Right lobe of liver (tissue), 6 donors: ENCODE data around the gene MADCAM1. TPM values are rescaled to one million over a fixed set of nuclear protein-coding genes. Genes with fewer than 3 reads are reported as not detected.

Experiments used
- ATAC-seq, 4 donors: fragments of 200-7000 bp; cut with Tn5 transposase; one replicate each; pipeline ENCODE4 v1.9.1; 2020; ENCODE audit warnings: mild to moderate bottlenecking in 4 of 4, moderate library complexity in 4 of 4
- DNase-seq, 3 donors: peaks; one replicate each; pipeline ENCODE4 v3.0.0-alpha.2; 2020
- H3K27ac ChIP-seq, 3 donors: fragments of 200-600 bp; one replicate each; pipeline ENCODE4 v1.8.0; 2022
- H3K27me3 ChIP-seq, 2 donors: fragments of 200-600 bp; one replicate each; pipeline ENCODE4 v1.8.0; 2022
- H3K36me3 ChIP-seq, 4 donors: fragments of 200-600 bp; sonication (generic) in 1 of 4; one replicate each; pipeline versions ENCODE4 v1.5.1 to v1.8.0; 2017 to 2022; ENCODE audit warnings: control low read depth in 1 of 4
- H3K4me1 ChIP-seq, 4 donors: fragments of 200-600 bp; sonication (generic) in 1 of 4; one replicate each; pipeline versions ENCODE4 v1.5.1 to v1.8.0; 2017 to 2022; ENCODE audit warnings: control low read depth in 1 of 4
- H3K4me3 ChIP-seq, 3 donors: fragments of 200-600 bp; one replicate each; pipeline ENCODE4 v1.8.0; 2022
- H3K9me3 ChIP-seq, 4 donors: fragments of 200-600 bp; sonication (generic) in 1 of 4; one replicate each; pipeline versions ENCODE4 v1.5.1 to v1.8.0; 2017 to 2022; ENCODE audit warnings: control low read depth in 1 of 4
- POLR2A ChIP-seq: fragments of 450-650 bp; IDR thresholded peaks from one replicate; pipeline ENCODE4 v1.6.1; 2017; ENCODE audit warnings: antibody characterized with exemption, mild to moderate bottlenecking
- WGBS: methylation state at CpG from one replicate; pipeline ENCODE4 v1.1.6; 2018; ENCODE audit warnings: low coverage, low lambda C conversion rate; ENCODE audit not compliant: insufficient coverage; ENCODE audit errors: missing lambda C conversion rate; 5-methylcytosine and 5-hydroxymethylcytosine counted together
- intact Hi-C, 2 donors: fragments of 100-400 bp; cut with DNase I; formaldehyde crosslinking; loops; one replicate each; pipeline versions ENCODE4 v1.11.2 to v1.14.1; 2022
- total RNA-seq, 6 experiments: library from RNA; depleted of rRNA in 2 of 6; stranded (reverse); fragments of >200 nt in 2 of 6; fragmentation: NEBNext Ultra II Directional in 3 of 6; extraction: Animal tissue kit (Norgen Biotek cat#: 25700) in 3 of 6; gene quantifications; one replicate each; pipeline versions ENCODE4 v1.1.0 to v1.2.4, GENCODE V29; 2016 to 2023
- TF ChIP-seq, protein P1 (sequence below), 4 donors: fragments of 200-600 bp in 3 of 4; fragments of 450-650 bp in 1 of 4; IDR thresholded peaks; one replicate each; pipeline versions ENCODE4 v1.5.1 to v1.8.0; 2016 to 2022; ENCODE audit warnings: antibody characterized with exemption in 4 of 4, mild to moderate bottlenecking in 2 of 4
- donor health status: DM: no; HTN: yes; CAD: no.
- donor health status: DM: no; HTN: no; CAD: no.
- donor health status: DM: no; HTN: no; CAD: no.
- donor health status: DM: no; HTN: yes; CAD: no.
- donor health status: DM: no; HTN: yes; CAD: no.

The MADCAM1 gene
- total RNA-seq, 6 experiments from 2014 or later, result 0.11 to 0.69 (median 0.31) TPM

DNA sequence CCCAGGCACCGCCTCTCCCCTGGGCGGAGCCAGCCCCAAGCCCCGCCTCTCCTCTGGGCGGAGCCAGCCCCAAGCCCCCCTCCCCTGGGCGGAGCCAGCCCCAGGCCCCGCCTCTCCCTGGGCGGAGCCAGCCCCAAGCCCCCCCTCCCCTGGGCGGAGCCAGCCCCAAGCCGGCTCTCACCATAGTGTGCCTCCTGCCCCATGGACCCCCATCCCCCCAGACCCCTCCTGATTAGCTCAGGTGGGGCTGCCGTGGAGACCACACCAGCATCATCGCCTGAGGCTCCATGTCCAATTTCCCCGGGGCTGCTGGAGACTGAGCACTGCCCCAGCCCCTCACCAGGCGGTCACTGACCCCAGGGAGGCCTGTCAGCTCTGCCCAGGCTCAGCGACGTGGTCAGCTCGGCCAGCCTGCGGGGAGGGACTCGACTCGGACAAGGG, 4.2 kb upstream of the MADCAM1 start:
- Histone ChIP-seq H3K36me3 (no peaks in the 10 kb centered on the region), H3K9me3 (no peaks in the 10 kb centered on the region), H3K27me3 (no peaks in the 10 kb centered on the region), H3K4me1 (peaks cover 0 to 9% (median 0%) of the 10 kb centered on the region in 4 donors), H3K4me3 (no peak overlapping the region), H3K27ac (no peak overlapping the region)
- no peak for DNase-seq
- intact Hi-C loops, result no loop called here
- no peak for ATAC-seq
- WGBS, result 80% methylated on average over 2 of the region's 19 CpGs
- TF ChIP-seq, protein P1, sequence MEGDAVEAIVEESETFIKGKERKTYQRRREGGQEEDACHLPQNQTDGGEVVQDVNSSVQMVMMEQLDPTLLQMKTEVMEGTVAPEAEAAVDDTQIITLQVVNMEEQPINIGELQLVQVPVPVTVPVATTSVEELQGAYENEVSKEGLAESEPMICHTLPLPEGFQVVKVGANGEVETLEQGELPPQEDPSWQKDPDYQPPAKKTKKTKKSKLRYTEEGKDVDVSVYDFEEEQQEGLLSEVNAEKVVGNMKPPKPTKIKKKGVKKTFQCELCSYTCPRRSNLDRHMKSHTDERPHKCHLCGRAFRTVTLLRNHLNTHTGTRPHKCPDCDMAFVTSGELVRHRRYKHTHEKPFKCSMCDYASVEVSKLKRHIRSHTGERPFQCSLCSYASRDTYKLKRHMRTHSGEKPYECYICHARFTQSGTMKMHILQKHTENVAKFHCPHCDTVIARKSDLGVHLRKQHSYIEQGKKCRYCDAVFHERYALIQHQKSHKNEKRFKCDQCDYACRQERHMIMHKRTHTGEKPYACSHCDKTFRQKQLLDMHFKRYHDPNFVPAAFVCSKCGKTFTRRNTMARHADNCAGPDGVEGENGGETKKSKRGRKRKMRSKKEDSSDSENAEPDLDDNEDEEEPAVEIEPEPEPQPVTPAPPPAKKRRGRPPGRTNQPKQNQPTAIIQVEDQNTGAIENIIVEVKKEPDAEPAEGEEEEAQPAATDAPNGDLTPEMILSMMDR (IDR thresholded peaks at IDR 0.05), result no peak
- TF ChIP-seq POLR2A, result no peak

DNA sequence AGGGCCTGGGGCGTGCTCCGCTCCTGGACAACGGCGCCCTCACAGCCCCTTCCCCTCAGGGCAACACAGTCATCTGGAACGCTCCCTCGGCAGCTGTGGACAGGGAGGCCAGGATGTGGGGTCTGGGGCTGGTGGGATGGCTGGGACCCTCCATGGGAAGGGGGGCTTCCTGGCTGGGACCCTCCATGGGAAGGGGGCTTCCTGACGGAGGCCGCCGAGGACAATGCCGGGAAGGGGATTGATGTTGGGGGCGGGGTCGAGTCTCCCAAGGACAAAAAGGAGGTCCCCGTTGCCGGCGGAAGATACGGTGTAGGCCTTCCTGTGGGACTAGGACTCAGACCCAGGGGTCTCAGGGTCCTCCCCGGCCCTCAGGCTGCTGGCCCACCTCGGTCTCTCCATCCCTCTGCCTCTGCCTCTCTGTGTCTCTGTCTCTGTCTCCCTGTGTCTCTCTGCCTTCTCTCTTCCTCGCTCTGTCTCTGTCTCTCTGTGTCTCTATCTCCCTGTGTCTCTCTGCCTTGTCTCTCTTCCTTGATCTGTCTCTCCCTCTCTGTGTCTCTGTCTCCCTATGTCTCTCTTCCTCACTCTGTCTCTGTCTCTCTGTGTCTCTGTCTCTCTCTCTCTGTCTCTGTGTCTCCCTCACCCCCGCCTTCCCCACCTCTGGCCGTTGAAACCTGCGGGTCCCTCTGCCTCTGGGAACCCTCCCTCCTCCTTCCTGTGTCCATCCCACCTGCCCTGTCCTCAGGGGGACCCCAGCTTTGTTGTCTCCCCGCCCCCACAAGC, 2.7 kb upstream of the MADCAM1 start:
- no peak for DNase-seq
- Histone ChIP-seq H3K36me3 (no peaks in the 10 kb centered on the region), H3K27me3 (no peaks in the 10 kb centered on the region), H3K9me3 (no peaks in the 10 kb centered on the region), H3K27ac (no peak overlapping the region), H3K4me1 (peaks cover 0 to 9% (median 0%) of the 10 kb centered on the region in 4 donors), H3K4me3 (no peak overlapping the region)
- TF ChIP-seq POLR2A, result no peak
- TF ChIP-seq, protein P1 (IDR thresholded peaks at IDR 0.05), result no peak
- 60% methylated on average over 7 of the region's 23 CpGs for WGBS
- no peak for ATAC-seq
- intact Hi-C loops, result no loop called here

DNA sequence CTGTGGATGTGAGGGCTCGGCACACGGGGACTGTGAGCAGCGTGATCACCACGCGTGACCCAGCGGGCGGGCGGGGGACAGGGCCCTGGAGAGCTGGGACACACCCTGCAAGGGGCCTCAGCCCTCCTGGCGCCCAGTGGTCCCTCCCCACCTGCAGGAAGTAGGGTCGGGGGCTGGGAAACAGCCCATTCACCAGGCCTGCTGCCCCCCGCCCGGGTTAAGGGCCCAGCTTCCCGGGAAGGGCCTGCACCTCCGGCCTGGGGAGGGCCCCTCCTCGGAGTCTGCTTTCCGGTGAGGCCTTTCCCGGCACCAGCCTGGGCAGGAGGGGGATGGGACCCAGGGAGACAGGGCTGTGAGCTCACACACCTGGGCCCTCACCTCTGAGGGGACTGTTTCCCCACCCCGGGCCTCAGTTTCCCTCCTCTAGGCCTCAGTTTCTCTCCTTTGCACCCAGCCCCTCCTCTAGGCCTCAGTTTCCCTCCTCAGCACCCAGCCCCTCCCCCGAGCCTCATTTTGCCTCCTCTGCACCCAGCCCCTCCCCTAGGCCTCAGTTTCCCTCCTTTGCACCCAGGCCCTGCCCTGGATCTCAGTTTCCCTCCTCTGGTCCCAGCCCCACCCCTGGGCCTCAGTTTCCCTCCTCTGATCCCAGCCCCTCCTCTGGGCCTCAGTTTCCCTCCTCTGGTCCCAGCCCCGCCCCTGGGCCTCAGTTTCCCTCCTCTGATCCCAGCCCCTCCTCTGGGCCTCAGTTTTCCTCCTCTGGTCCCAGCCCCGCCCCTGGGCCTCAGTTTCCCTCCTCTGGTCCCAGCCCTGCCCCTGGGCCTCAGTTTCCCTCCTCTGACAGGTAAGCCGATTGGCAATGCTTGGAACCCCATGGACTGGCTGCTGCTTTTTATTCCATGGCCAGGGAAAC, 1.9 kb upstream of the MADCAM1 start:
- H3K4me3 ChIP-seq, result no peak overlapping the region
- no peaks in the 10 kb centered on the region for H3K9me3 ChIP-seq
- no peak for DNase-seq
- 54% methylated on average over 10 of the region's 22 CpGs for WGBS
- H3K4me1 ChIP-seq, result peaks cover 0 to 8% (median 0%) of the 10 kb centered on the region in 4 donors
- ATAC-seq, result peak in 1 of 4 donors; percentile 7
- no peak overlapping the region for H3K27ac ChIP-seq
- TF ChIP-seq POLR2A, result no peak
- TF ChIP-seq, protein P1 (IDR thresholded peaks at IDR 0.05), result no peak
- intact Hi-C loops, result no loop called here
- H3K36me3 ChIP-seq, result no peaks in the 10 kb centered on the region
- H3K27me3 ChIP-seq, result no peaks in the 10 kb centered on the region

DNA sequence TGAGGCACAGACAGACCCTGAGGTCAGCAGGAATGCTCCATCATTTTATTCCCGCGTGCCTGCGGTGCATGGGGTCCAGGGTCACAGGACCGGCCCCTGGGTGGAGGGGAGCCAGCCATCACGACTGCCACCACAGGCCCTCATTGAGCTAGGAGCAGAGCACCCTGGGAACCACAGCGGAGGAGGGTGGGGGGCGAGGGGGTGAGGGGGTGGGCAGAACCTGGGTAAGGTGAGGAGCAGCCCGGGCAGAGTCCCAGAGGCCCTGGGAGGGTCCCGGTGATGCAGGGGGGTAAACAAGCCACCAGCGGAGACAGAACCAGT, 1.2 kb upstream of the MADCAM1 start:
- DNase-seq (no peak), ATAC-seq (no peak)
- 45% methylated on average over 9 of the region's 10 CpGs for WGBS
- H3K9me3 ChIP-seq, result no peaks in the 10 kb centered on the region
- H3K27me3 ChIP-seq, result no peaks in the 10 kb centered on the region
- intact Hi-C loops, result no loop called here
- peaks cover 0 to 2% (median 0%) of the 10 kb centered on the region in 4 donors for H3K4me1 ChIP-seq
- H3K4me3 ChIP-seq, result no peak overlapping the region
- TF ChIP-seq, protein P1 (IDR thresholded peaks at IDR 0.05), result no peak
- TF ChIP-seq POLR2A, result no peak
- H3K27ac ChIP-seq, result no peak overlapping the region
- H3K36me3 ChIP-seq, result no peaks in the 10 kb centered on the region
